AG08396 (cell line): Measurements from ENCODE around the gene CSNK1D.
"Not testable (repeated sequence)": the region's sequence is repeated elsewhere in the genome, so short reads cannot be mapped to it uniquely, and the experiment has no call there.

Source experiments
- DNase-seq: peaks from one replicate; pipeline ENCODE4 v3.0.0; 2012; ENCODE audit warnings: low spot score, mixed read lengths

Gene CSNK1D

GRCh38 chr17:82272495-82273326 is 789 bp downstream of the CSNK1D start:
- no peak for DNase-seq

- DNase-seq, result no peak
Observed at GRCh38 chr17:82271401-82271800, 2.1 kb downstream of the CSNK1D start.

DNA sequence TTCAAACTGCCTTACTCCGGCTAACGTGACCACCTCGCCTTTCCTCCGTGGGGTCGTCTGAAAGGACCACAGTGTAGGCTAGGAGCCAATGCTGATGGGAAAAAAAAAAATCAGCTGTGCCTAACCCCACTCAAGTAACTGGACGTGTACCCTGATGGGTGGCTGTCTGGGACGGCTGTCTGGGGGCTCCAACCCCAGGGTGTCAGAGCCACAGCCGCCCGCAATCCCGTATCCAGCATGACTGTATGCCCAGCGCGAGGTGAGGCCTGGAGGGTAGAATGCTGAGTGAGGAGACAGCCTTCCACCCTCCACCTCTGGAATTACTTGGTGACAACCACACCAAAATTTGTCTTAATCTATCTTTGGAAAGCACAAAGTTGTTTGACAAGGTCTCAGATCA is 2.8 kb downstream of the CSNK1D start:
- DNase-seq, result no peak

DNA sequence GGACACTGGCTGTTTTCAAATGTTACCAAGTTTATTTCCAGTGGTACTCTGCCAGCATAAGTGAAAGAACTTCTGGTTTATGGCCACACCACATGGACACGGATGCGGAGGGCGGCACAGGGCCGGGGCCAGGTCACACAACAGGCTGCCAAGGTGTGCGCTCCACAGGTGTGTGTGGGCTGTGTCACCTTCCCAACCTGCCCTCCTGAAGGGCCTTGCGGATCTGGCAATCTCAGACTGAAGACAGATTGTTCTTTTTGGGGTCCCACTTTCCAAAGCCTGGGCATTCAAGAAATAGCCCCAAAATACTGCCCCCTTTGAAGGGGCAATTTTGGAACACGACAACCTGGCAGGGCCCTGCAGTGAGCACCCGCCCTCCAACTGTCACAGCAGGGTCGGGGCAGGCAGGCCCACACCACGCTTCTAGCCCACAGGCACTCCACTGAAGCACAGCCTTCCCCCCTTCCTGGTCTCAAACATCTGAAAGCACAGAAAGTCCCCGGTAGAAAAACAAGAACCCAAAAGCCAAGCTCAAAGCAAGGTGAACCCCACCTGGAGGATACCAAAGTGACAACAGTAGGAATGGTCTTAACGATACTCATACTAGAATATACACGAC is 3.5 kb downstream of the CSNK1D start:
- DNase-seq, result no peak

DNA sequence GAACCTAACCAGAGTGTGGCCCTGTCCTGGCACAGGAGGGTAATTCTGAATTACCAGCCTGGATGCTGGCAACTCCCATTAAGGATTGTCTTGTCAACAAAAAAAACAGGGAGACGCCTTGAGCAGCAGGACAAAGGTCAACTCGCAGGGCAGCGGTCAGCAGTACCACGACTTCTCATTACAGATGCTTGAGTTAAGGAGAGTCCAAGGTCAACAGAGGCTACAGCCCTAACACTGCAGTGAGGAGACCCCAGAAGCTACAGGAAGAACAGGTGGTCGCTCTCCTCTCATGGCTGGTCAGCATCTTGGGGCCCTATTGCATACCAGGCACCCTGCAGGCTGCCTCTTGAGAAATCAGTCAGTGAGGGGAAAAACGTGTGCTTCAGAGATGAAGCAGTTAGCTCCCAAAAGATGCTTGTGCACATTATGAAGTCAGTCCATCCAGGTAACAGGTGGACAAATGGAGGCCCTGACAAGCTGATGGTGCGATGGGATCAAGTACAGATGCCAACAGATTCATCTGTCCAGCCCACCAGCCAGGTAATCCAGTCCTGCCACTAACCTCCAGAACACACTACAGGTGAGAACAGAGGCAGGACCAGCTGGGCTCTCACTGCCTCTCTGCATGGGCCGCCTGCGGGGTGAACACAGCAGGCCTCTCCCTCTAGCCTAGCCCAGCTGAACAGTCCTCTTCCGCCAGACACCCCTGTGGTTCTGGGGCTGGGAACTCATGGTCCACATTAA is 4.2 kb downstream of the CSNK1D start:
- no peak for DNase-seq

GRCh38 chr17:82267575-82268379 is 5.7 kb downstream of the CSNK1D start:
- DNase-seq, result peak; percentile 93

GRCh38 chr17:82266142-82266541 is 7.4 kb downstream of the CSNK1D start:
- no peak for DNase-seq

- no peak for DNase-seq
Observed at GRCh38 chr17:82263641-82264040, 9.9 kb downstream of the CSNK1D start.

DNA sequence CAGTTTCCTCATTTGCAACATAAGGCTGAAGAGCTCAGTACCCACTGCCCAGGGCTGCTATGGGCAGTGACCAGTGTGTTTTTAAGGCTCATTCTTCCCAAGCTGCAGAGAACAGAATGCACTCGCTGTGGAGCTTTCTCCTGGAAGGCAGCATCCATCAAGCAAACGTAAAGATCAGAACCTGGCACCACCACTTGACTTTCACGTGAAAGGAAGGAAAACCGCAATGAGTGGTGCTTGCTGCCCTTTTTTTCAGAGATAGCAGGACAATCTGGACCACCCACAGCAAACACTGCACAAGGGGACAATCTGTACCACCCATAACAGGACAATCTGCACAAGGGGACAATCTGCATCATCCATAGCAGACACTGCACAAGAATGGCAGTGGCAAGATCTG is 11.2 kb downstream of the CSNK1D start:
- no peak for DNase-seq

DNA sequence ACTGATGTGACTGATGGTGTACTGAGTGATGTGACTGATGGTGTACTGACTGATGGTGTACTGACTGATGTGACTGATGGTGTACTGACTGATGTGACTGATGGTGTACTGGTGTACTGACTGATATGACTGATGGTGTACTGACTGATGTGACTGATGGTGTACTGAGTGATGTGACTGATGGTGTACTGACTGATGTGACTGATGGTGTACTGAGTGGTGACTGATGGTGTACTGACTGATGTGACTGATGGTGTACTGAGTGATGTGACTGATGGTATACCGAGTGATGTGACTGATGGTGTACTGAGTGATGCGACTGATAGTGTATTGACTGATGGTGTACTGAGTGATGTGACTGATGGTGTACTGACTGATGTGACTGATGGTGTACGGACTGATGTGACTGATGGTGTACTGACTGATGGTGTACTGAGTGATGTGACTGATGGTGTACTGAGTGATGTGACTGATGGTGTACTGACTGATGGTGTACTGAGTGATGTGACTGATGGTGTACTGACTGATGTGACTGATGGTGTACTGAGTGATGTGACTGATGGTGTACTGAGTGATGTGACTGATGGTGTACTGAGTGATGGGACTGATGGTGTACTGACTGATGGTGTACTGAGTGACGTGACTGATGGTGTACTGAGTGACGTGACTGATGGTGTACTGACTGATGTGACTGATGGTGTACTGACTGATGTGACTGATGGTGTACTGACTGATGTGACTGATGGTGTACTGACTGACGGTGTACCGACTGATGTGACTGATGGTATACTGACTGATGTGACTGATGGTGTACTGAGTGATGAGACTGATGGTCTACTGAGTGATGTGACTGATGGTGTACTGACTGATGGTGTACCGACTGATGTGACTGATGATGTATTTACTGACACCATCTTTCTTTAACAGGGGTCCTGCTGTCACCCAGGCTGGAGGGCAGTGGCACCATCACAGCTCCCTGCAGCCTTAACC is 13.2 kb downstream of the CSNK1D start:
- DNase-seq, result not testable (repeated sequence)

DNA sequence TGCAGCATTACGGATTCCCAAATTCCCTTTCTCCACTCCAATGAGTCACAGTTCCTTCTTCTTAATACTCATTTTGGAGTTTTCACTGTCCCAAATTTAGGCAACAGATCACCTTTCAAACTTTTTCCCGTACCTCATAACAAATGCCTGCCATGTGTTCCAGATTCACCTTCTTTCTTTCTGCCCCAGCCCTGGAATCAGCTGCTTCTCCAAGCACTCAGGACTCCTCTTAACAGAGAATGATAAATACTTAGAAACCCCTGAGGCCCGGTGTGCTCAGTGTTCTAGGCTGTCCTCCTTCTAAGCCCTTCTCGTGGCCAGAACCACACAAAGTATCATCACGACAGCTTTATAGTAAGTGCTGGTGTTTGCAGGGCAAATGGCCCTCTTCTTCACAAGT is 14.9 kb downstream of the CSNK1D start:
- DNase-seq, result no peak

GRCh38 chr17:82257473-82257872 is 16.0 kb downstream of the CSNK1D start:
- peak; percentile 44 for DNase-seq

GRCh38 chr17:82256242-82256885 is 17.1 kb downstream of the CSNK1D start:
- no peak for DNase-seq

GRCh38 chr17:82255402-82255972 is 18.0 kb downstream of the CSNK1D start:
- DNase-seq, result no peak

DNA sequence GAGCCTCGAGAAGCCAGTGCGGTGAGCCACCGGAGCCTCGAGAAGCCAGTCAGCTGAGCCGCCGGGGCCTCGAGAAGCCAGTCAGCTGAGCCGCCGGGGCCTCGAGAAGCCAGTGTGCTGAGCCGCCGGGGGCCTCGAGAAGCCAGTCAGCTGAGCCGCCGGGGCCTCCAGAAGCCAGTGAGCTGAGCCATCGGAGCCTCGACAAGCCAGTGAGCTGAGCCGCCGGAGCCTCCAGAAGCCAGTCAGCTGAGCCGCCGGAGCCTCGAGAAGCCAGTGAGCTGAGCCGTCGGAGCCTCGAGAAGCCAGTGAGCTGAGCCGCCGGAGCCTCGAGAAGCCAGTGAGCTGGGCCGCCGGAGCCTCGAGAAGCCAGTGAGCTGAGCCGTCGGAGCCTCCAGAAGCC is 18.8 kb downstream of the CSNK1D start:
- not testable (repeated sequence) for DNase-seq

GRCh38 chr17:82254096-82254495 is 19.4 kb downstream of the CSNK1D start:
- DNase-seq, result not testable (repeated sequence)

DNA sequence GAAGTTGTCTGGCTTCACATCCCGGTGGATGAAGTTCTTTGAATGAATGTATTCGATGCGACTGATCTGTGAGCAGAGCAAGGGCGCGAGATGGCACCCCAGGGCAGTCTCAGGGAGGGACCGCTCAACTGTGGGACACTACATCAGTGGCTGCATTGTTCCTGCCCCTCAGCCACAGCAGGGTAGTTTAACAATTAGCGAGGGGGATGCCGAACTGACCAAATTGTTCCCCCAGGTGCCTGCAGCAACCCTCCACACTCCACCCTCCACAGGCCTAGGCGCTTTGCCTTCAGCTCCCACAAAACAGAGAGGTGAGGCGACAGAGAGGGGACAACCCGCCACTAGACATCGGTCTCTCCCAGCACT is 20.3 kb downstream of the CSNK1D start:
- no peak for DNase-seq

GRCh38 chr17:82252511-82253178 is 20.9 kb downstream of the CSNK1D start:
- no peak for DNase-seq

DNA sequence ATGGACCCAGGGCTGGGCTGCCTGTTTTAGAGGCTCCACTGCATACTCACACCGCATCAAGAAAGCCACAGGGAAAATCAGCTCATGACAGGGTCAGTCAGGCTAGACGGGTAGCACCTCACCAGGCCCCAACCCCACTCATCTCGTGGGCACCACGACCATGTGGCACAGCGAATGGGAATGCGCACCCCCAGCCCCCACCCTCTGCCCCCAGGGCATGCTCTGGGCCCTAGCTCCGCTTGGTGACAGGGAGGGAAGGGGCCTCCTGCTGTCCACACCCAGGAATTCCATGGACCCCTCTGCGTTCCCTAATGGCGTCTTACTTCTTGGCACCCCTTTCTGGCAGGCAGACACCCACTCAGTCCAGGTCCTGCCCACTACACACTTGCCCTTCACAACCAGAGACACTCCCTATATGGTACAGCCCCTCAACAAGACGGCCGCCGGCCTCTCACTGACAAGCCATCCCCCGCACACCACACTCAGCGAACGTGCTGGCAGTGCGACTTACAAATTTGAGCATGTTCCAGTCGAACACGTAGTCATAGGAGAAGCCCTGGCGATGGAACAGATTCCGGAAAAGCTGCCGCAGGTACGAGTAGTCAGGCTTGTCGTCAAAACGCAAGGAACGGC is 22.5 kb downstream of the CSNK1D start:
- DNase-seq, result no peak
